Liver (tissue), 3 donors: ENCODE results near the gene ZYG11B.

ENCODE experiments used
- EGR1 ChIP-seq, 2 donors: IDR thresholded peaks; 2 replicates each; pipeline ENCODE4 v1.6.1; 2016 to 2018; ENCODE audit warnings: antibody characterized with exemption in 2 of 2, low read depth in 2 of 2
- GABPA ChIP-seq, 2 donors: IDR thresholded peaks in 1 of 2; conservative IDR thresholded peaks in 1 of 2; 2 replicates each; pipeline ENCODE4 v1.6.1; 2016; ENCODE audit warnings: antibody characterized with exemption in 2 of 2, mild to moderate bottlenecking in 1 of 2, moderate library complexity in 1 of 2
- JUND ChIP-seq, 2 donors: IDR thresholded peaks; 2 replicates each; pipeline ENCODE4 v1.6.1; 2016; ENCODE audit warnings: antibody characterized with exemption in 2 of 2
- RAD21 ChIP-seq, 2 donors: IDR thresholded peaks; 2 replicates each; pipeline ENCODE4 v1.6.1; 2016; ENCODE audit warnings: antibody characterized with exemption in 2 of 2, mild to moderate bottlenecking in 2 of 2
- SP1 ChIP-seq: IDR thresholded peaks from 2 replicates; pipeline ENCODE4 v1.6.1; 2018; ENCODE audit warnings: antibody characterized with exemption, mild to moderate bottlenecking
- TAF1 ChIP-seq: conservative IDR thresholded peaks from 2 replicates; pipeline ENCODE4 v1.6.1; 2016; ENCODE audit warnings: antibody characterized with exemption, mild to moderate bottlenecking
- YY1 ChIP-seq: IDR thresholded peaks from 2 replicates; pipeline ENCODE4 v1.6.1; 2016; ENCODE audit warnings: antibody characterized with exemption, mild to moderate bottlenecking
- TF ChIP-seq, protein P1 (sequence below): fragments of 150-350 bp; IDR thresholded peaks from 2 replicates; pipeline ENCODE4 v1.5.1; 2017; ENCODE audit warnings: improper control_type of control experiment, low read depth, low read length; ENCODE audit not compliant: missing input control
- TF ChIP-seq, protein P2 (sequence below): IDR thresholded peaks from 2 replicates; pipeline ENCODE4 v1.6.1; 2016; ENCODE audit warnings: antibody characterized with exemption
- TF ChIP-seq, protein P3 (sequence below): IDR thresholded peaks from 2 replicates; pipeline ENCODE4 v1.6.1; 2016; ENCODE audit warnings: antibody characterized with exemption
- TF ChIP-seq, protein P4 (sequence below): IDR thresholded peaks from 2 replicates; pipeline ENCODE4 v1.6.1; 2016; ENCODE audit warnings: antibody characterized with exemption
- TF ChIP-seq, protein P5 (sequence below): IDR thresholded peaks from 2 replicates; pipeline ENCODE4 v1.6.1; 2016; ENCODE audit warnings: antibody characterized with exemption, mild to moderate bottlenecking
- donor health status: healthy.
- donor health status: healthy.

DNA sequence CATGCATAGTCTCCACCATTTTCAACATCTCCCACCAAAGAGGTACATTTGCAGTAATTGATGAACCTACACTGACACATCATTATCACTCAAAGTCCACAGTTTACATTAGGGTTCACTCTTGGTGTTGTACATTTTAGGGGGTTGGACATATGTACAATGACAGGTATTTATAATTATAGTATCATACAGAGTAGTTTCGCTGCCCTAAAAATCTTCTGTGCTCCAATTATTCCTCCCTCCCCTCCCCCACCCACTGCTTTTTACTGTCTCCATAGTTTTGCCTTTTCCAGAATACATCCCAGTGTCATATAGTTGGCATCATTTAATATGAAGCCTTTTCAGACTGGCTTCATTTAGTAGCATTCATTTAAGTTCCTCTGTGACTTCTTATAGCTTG is 41.7 kb upstream of the ZYG11B start:
- TF ChIP-seq, protein P1, sequence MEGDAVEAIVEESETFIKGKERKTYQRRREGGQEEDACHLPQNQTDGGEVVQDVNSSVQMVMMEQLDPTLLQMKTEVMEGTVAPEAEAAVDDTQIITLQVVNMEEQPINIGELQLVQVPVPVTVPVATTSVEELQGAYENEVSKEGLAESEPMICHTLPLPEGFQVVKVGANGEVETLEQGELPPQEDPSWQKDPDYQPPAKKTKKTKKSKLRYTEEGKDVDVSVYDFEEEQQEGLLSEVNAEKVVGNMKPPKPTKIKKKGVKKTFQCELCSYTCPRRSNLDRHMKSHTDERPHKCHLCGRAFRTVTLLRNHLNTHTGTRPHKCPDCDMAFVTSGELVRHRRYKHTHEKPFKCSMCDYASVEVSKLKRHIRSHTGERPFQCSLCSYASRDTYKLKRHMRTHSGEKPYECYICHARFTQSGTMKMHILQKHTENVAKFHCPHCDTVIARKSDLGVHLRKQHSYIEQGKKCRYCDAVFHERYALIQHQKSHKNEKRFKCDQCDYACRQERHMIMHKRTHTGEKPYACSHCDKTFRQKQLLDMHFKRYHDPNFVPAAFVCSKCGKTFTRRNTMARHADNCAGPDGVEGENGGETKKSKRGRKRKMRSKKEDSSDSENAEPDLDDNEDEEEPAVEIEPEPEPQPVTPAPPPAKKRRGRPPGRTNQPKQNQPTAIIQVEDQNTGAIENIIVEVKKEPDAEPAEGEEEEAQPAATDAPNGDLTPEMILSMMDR, result no peak
- TF ChIP-seq, protein P2, sequence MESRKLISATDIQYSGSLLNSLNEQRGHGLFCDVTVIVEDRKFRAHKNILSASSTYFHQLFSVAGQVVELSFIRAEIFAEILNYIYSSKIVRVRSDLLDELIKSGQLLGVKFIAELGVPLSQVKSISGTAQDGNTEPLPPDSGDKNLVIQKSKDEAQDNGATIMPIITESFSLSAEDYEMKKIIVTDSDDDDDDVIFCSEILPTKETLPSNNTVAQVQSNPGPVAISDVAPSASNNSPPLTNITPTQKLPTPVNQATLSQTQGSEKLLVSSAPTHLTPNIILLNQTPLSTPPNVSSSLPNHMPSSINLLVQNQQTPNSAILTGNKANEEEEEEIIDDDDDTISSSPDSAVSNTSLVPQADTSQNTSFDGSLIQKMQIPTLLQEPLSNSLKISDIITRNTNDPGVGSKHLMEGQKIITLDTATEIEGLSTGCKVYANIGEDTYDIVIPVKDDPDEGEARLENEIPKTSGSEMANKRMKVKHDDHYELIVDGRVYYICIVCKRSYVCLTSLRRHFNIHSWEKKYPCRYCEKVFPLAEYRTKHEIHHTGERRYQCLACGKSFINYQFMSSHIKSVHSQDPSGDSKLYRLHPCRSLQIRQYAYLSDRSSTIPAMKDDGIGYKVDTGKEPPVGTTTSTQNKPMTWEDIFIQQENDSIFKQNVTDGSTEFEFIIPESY, result no peak
- TF ChIP-seq, protein P3, sequence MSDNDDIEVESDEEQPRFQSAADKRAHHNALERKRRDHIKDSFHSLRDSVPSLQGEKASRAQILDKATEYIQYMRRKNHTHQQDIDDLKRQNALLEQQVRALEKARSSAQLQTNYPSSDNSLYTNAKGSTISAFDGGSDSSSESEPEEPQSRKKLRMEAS, result no peak
- TF ChIP-seq, protein P4, sequence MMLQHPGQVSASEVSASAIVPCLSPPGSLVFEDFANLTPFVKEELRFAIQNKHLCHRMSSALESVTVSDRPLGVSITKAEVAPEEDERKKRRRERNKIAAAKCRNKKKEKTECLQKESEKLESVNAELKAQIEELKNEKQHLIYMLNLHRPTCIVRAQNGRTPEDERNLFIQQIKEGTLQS, result no peak
- TF ChIP-seq RAD21 (IDR thresholded peaks at IDR 0.05) (no peak), TAF1 (no peak), SP1 (no peak), EGR1 (IDR thresholded peaks at IDR 0.05; ENCODE audit: low read depth in 2 of 2) (no peak), YY1 (no peak), GABPA (IDR thresholded peaks at IDR 0.05 in 1 of 2, conservative IDR thresholded peaks at IDR 0.05 in 1 of 2) (no peak), JUND (IDR thresholded peaks at IDR 0.05) (no peak)
- TF ChIP-seq, protein P5, sequence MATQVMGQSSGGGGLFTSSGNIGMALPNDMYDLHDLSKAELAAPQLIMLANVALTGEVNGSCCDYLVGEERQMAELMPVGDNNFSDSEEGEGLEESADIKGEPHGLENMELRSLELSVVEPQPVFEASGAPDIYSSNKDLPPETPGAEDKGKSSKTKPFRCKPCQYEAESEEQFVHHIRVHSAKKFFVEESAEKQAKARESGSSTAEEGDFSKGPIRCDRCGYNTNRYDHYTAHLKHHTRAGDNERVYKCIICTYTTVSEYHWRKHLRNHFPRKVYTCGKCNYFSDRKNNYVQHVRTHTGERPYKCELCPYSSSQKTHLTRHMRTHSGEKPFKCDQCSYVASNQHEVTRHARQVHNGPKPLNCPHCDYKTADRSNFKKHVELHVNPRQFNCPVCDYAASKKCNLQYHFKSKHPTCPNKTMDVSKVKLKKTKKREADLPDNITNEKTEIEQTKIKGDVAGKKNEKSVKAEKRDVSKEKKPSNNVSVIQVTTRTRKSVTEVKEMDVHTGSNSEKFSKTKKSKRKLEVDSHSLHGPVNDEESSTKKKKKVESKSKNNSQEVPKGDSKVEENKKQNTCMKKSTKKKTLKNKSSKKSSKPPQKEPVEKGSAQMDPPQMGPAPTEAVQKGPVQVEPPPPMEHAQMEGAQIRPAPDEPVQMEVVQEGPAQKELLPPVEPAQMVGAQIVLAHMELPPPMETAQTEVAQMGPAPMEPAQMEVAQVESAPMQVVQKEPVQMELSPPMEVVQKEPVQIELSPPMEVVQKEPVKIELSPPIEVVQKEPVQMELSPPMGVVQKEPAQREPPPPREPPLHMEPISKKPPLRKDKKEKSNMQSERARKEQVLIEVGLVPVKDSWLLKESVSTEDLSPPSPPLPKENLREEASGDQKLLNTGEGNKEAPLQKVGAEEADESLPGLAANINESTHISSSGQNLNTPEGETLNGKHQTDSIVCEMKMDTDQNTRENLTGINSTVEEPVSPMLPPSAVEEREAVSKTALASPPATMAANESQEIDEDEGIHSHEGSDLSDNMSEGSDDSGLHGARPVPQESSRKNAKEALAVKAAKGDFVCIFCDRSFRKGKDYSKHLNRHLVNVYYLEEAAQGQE, result no peak
